Liver (tissue), 3 donors: Measurements from ENCODE around the gene LRRC28.

Experiments
- GABPA ChIP-seq, 2 donors: IDR thresholded peaks in 1 of 2; conservative IDR thresholded peaks in 1 of 2; 2 replicates each; pipeline ENCODE4 v1.6.1; 2016; ENCODE audit warnings: antibody characterized with exemption in 2 of 2, mild to moderate bottlenecking in 1 of 2, moderate library complexity in 1 of 2
- JUND ChIP-seq, 2 donors: IDR thresholded peaks; 2 replicates each; pipeline ENCODE4 v1.6.1; 2016; ENCODE audit warnings: antibody characterized with exemption in 2 of 2
- RXRA ChIP-seq, 2 donors: IDR thresholded peaks; 2 replicates each; pipeline ENCODE4 v1.6.1; 2017 to 2018; ENCODE audit warnings: antibody characterized with exemption in 2 of 2, mild to moderate bottlenecking in 1 of 2
- YY1 ChIP-seq: IDR thresholded peaks from 2 replicates; pipeline ENCODE4 v1.6.1; 2016; ENCODE audit warnings: antibody characterized with exemption, mild to moderate bottlenecking
- TF ChIP-seq, protein P1 (sequence below): fragments of 150-350 bp; IDR thresholded peaks from 2 replicates; pipeline ENCODE4 v1.5.1; 2017; ENCODE audit warnings: improper control_type of control experiment, low read depth, low read length; ENCODE audit not compliant: missing input control
- donor health status: healthy.
- donor health status: healthy.

DNA sequence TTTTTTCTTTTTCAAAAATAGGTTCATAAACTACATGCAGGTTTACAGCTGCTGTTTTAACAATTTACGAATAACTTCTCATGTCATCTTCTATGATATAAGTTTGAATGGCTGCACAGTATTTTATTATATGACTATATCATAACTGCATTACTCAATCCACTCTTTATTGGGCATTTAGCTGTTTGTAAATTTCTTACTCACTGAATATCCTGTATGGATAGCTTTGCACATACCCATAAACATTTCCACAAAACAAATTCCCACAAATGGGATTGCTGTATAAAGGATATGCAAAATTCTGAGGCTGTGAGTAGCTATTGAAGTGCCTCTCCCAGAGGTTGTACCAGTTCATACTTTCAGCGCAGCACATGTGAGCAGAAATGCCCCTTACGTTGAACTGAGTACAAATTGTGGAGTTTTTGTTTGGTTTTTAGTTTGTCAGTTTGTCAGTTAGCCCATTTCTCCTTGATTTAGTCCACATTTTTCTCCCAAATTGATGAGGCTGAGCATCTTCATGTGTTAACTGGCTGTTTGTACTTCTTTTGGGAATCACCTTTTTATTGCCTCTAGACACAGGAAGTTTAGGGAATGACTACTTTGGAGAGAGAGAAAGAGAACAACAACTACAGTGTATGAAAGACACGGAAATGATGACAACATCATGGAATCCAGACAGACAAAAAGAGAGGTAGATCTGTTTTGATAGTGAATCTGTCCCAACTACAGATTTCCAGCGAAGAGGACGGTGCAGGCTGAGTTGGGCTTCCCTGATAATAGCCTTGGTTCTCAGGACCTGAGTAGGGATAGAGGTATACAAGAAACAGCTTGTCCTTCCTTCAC, 26.7 kb upstream of the LRRC28 start:
- TF ChIP-seq, protein P1, sequence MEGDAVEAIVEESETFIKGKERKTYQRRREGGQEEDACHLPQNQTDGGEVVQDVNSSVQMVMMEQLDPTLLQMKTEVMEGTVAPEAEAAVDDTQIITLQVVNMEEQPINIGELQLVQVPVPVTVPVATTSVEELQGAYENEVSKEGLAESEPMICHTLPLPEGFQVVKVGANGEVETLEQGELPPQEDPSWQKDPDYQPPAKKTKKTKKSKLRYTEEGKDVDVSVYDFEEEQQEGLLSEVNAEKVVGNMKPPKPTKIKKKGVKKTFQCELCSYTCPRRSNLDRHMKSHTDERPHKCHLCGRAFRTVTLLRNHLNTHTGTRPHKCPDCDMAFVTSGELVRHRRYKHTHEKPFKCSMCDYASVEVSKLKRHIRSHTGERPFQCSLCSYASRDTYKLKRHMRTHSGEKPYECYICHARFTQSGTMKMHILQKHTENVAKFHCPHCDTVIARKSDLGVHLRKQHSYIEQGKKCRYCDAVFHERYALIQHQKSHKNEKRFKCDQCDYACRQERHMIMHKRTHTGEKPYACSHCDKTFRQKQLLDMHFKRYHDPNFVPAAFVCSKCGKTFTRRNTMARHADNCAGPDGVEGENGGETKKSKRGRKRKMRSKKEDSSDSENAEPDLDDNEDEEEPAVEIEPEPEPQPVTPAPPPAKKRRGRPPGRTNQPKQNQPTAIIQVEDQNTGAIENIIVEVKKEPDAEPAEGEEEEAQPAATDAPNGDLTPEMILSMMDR: no peak
- TF ChIP-seq JUND (IDR thresholded peaks at IDR 0.05) (no peak), YY1 (no peak), GABPA (IDR thresholded peaks at IDR 0.05 in 1 of 2, conservative IDR thresholded peaks at IDR 0.05 in 1 of 2) (no peak), RXRA (IDR thresholded peaks at IDR 0.05) (no peak)
